Liver (tissue), 3 donors: ENCODE measurements around the gene ARVCF.

Source experiments
- CTCF ChIP-seq: fragments of 150-350 bp; IDR thresholded peaks from 2 replicates; pipeline ENCODE4 v1.5.1; 2017; ENCODE audit warnings: improper control_type of control experiment, low read depth, low read length; ENCODE audit not compliant: missing input control
- EGR1 ChIP-seq, 2 donors: IDR thresholded peaks; 2 replicates each; pipeline ENCODE4 v1.6.1; 2016 to 2018; ENCODE audit warnings: antibody characterized with exemption in 2 of 2, low read depth in 2 of 2
- FOXA1 ChIP-seq: IDR thresholded peaks from 2 replicates; pipeline ENCODE4 v1.6.1; 2016; ENCODE audit warnings: antibody characterized with exemption
- RAD21 ChIP-seq, 2 donors: IDR thresholded peaks; 2 replicates each; pipeline ENCODE4 v1.6.1; 2016; ENCODE audit warnings: antibody characterized with exemption in 2 of 2, mild to moderate bottlenecking in 2 of 2
- YY1 ChIP-seq: IDR thresholded peaks from 2 replicates; pipeline ENCODE4 v1.6.1; 2016; ENCODE audit warnings: antibody characterized with exemption, mild to moderate bottlenecking
- ZBTB33 ChIP-seq: IDR thresholded peaks from 2 replicates; pipeline ENCODE4 v1.6.1; 2016; ENCODE audit warnings: antibody characterized with exemption
- donor health status: healthy.
- donor health status: healthy.

DNA sequence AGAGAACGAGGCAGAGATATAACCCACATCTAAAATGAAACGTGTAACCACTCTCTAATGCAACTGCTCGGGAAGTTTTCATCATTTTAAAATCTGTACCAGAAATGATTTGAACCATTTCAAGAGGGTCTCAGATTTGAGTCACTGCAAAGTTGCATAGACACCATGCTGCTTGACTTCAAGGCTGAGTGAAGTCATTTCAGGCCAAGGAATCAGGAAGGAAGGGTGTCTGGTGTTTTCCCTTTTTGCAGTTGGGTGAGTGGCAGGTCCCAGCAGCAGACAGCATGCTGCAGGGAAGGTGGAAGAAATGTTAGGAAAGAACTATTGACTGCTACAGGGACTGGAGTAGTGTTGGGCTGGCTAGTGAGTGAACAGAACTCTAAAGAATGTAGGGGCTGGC lies 20.8 kb upstream of the ARVCF start:
- no peak for TF ChIP-seq CTCF
- TF ChIP-seq ZBTB33: no peak
- TF ChIP-seq FOXA1: no peak
- TF ChIP-seq YY1: no peak
- no peak for TF ChIP-seq RAD21 (IDR thresholded peaks at IDR 0.05)
- no peak for TF ChIP-seq EGR1 (IDR thresholded peaks at IDR 0.05; ENCODE audit: low read depth in 2 of 2)
